ENCODE data around the gene SLC28A1.
"Not testable (repeated sequence)": the region's sequence is repeated elsewhere in the genome, so short reads cannot be mapped to it uniquely, and the experiment has no call there.

The SLC28A1 gene

DNA sequence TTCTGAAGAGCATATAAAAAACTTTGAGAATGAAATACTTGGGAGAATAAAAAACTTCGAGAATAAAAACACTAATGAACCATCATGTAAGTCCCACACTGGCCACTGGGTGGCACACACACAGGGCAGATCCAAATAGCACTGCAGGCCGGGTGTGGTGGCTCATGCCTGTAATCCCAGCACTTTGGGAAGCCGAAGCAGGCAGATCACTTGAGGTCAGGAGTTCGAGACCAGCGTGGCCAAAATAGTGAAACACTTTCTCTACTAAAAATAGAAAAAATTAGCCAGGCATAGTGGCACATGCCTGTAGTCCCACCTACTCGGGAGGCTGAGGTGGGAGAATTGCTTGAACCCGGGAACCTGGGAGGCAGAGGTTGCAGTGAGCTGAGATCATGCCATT is 38.8 kb upstream of the SLC28A1 start:
- not testable (repeated sequence) for H3K4me3 ChIP-seq (ENCODE audit: insufficient read depth, low read length, poor library complexity, severe bottlenecking); H3K9ac ChIP-seq (ENCODE audit: low read length); H4K20me1 ChIP-seq (ENCODE audit: low read depth, low read length); H3K27me3 ChIP-seq (ENCODE audit: low read length); H3F3A ChIP-seq (ENCODE audit: insufficient read depth); H3K9me2 ChIP-seq (replicated peaks; ENCODE audit: insufficient read depth, low read length); H3K9me3 ChIP-seq (ENCODE audit: insufficient read depth, low read length); H3K36me3 ChIP-seq (ENCODE audit: low read length); H3K4me2 ChIP-seq (ENCODE audit: low read depth, low read length, poor library complexity, severe bottlenecking); H3K27ac ChIP-seq (ENCODE audit: low read depth, low read length); H3K79me2 ChIP-seq (ENCODE audit: insufficient read depth, low read length); H2AFZ ChIP-seq (ENCODE audit: low read depth, low read length, severe bottlenecking)
- TF ChIP-seq, protein P1, sequence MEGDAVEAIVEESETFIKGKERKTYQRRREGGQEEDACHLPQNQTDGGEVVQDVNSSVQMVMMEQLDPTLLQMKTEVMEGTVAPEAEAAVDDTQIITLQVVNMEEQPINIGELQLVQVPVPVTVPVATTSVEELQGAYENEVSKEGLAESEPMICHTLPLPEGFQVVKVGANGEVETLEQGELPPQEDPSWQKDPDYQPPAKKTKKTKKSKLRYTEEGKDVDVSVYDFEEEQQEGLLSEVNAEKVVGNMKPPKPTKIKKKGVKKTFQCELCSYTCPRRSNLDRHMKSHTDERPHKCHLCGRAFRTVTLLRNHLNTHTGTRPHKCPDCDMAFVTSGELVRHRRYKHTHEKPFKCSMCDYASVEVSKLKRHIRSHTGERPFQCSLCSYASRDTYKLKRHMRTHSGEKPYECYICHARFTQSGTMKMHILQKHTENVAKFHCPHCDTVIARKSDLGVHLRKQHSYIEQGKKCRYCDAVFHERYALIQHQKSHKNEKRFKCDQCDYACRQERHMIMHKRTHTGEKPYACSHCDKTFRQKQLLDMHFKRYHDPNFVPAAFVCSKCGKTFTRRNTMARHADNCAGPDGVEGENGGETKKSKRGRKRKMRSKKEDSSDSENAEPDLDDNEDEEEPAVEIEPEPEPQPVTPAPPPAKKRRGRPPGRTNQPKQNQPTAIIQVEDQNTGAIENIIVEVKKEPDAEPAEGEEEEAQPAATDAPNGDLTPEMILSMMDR (IDR thresholded peaks at IDR 0.05; ENCODE audit: insufficient read depth, low read length, poor library complexity, severe bottlenecking): peak; percentile 41

DNA sequence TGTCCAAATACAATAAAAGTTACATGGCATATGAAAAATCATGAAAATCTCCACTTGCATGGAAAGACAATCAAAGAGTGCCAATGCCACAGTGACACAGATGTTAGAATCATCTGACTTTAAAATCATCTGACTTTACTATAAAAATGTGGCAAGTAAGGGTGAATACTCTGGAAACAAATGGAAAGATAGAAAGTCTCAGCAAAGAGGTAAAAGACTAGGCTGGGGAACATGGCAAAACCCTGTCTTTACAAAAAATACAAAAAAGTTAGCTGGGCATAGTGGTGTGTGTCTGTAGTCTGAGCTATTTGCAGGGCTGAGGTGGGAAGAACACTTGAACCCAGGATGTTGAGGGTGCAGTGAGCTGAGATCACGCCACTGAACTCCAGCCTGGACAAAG is 38.2 kb upstream of the SLC28A1 start:
- Histone ChIP-seq H3K79me2 (ENCODE audit: insufficient read depth, low read length) (no peaks in the 10 kb centered on the region), H4K20me1 (ENCODE audit: low read depth, low read length) (no peaks in the 10 kb centered on the region), H3K4me3 (ENCODE audit: insufficient read depth, low read length, poor library complexity, severe bottlenecking) (no peak overlapping the region), H3K36me3 (ENCODE audit: low read length) (no peaks in the 10 kb centered on the region), H3K27me3 (ENCODE audit: low read length) (no peaks in the 10 kb centered on the region), H3K9me2 (replicated peaks; ENCODE audit: insufficient read depth, low read length) (no peaks in the 10 kb centered on the region), H3K9ac (ENCODE audit: low read length) (no peak overlapping the region), H3K27ac (ENCODE audit: low read depth, low read length) (no peak overlapping the region), H3K9me3 (ENCODE audit: insufficient read depth, low read length) (peaks cover 6% of the 10 kb centered on the region; the same call in 1 of the 2 replicates), H3F3A (ENCODE audit: insufficient read depth) (no peaks in the 10 kb centered on the region), H2AFZ (ENCODE audit: low read depth, low read length, severe bottlenecking) (no peak overlapping the region), H3K4me2 (ENCODE audit: low read depth, low read length, poor library complexity, severe bottlenecking) (no peak overlapping the region)
- TF ChIP-seq, protein P1 (IDR thresholded peaks at IDR 0.05; ENCODE audit: insufficient read depth, low read length, poor library complexity, severe bottlenecking): no peak
- TF ChIP-seq EZH2phosphoT487 (conservative IDR thresholded peaks at IDR 0.05; ENCODE audit: low read length): no peak

DNA sequence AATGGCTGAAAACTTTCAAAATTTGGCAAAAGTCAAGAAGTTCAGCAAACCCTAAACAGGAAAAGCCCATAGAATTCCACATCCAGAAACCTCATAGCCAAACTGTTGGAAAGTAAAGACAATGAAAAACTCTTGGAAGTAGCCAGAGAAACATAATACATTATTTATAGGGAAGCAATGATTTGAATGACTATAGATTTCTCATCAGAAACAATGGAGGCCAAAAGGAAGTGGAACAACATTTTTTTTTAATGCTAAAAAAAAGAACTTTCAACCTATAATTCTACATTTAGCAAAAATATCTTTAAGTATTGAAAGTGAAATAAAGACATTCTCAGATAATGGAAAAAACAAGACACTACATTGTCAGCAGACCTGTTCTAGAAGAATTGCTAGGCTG is 37.1 kb upstream of the SLC28A1 start:
- no peaks in the 10 kb centered on the region for H3K27me3 ChIP-seq (ENCODE audit: low read length)
- no peak overlapping the region for H3K4me3 ChIP-seq (ENCODE audit: insufficient read depth, low read length, poor library complexity, severe bottlenecking)
- no peaks in the 10 kb centered on the region for H3K36me3 ChIP-seq (ENCODE audit: low read length)
- H3K4me2 ChIP-seq (ENCODE audit: low read depth, low read length, poor library complexity, severe bottlenecking): no peak overlapping the region
- no peaks in the 10 kb centered on the region for H3K9me2 ChIP-seq (replicated peaks; ENCODE audit: insufficient read depth, low read length)
- H3F3A ChIP-seq (ENCODE audit: insufficient read depth): no peaks in the 10 kb centered on the region
- no peak overlapping the region for H3K9ac ChIP-seq (ENCODE audit: low read length)
- H2AFZ ChIP-seq (ENCODE audit: low read depth, low read length, severe bottlenecking): no peak overlapping the region
- H3K79me2 ChIP-seq (ENCODE audit: insufficient read depth, low read length): no peaks in the 10 kb centered on the region
- TF ChIP-seq EZH2phosphoT487 (conservative IDR thresholded peaks at IDR 0.05; ENCODE audit: low read length): no peak
- TF ChIP-seq, protein P1 (IDR thresholded peaks at IDR 0.05; ENCODE audit: insufficient read depth, low read length, poor library complexity, severe bottlenecking): no peak
- H3K9me3 ChIP-seq (ENCODE audit: insufficient read depth, low read length): peaks cover 6% of the 10 kb centered on the region; the same call in 1 of the 2 replicates
- H4K20me1 ChIP-seq (ENCODE audit: low read depth, low read length): no peaks in the 10 kb centered on the region
- no peak overlapping the region for H3K27ac ChIP-seq (ENCODE audit: low read depth, low read length)

DNA sequence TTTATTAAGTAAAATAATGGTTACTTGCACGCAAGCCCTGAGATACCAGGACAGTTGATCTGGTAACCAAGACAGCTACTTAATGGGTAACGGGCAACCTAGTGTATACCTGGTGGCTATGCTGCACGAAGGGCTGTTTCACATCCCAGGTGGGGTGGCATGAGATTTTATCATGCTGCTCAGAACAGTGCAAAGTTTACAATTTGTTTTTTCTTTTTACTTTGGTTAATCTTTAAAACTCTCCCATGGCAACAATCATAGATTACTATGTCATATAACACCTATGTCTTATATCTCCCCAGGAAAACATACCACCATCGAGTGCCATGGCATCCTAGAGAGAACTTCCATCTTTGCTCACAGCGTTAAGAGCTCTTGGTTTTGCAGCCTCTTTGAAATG is 32.2 kb upstream of the SLC28A1 start:
- no peaks in the 10 kb centered on the region for H4K20me1 ChIP-seq (ENCODE audit: low read depth, low read length)
- no peaks in the 10 kb centered on the region for H3K27me3 ChIP-seq (ENCODE audit: low read length)

More for the DNA sequence above, 32.2 kb upstream of the SLC28A1 start:
- no peak overlapping the region for H3K27ac ChIP-seq (ENCODE audit: low read depth, low read length)
- peaks cover 2% of the 10 kb centered on the region; the same call in 1 of the 2 replicates for H3K9me3 ChIP-seq (ENCODE audit: insufficient read depth, low read length)
- H3F3A ChIP-seq (ENCODE audit: insufficient read depth): no peaks in the 10 kb centered on the region
- TF ChIP-seq, protein P1 (IDR thresholded peaks at IDR 0.05; ENCODE audit: insufficient read depth, low read length, poor library complexity, severe bottlenecking): no peak
- no peak for TF ChIP-seq EZH2phosphoT487 (conservative IDR thresholded peaks at IDR 0.05; ENCODE audit: low read length)
- no peaks in the 10 kb centered on the region for H3K79me2 ChIP-seq (ENCODE audit: insufficient read depth, low read length)
- H3K4me2 ChIP-seq (ENCODE audit: low read depth, low read length, poor library complexity, severe bottlenecking): no peak overlapping the region
- no peak overlapping the region for H3K4me3 ChIP-seq (ENCODE audit: insufficient read depth, low read length, poor library complexity, severe bottlenecking)
- H3K36me3 ChIP-seq (ENCODE audit: low read length): no peaks in the 10 kb centered on the region
- H3K9me2 ChIP-seq (replicated peaks; ENCODE audit: insufficient read depth, low read length): no peaks in the 10 kb centered on the region
- no peak overlapping the region for H2AFZ ChIP-seq (ENCODE audit: low read depth, low read length, severe bottlenecking)
- no peak overlapping the region for H3K9ac ChIP-seq (ENCODE audit: low read length)

Data from SU-DHL-6 (cell line).